DOHH2 (cell line): ENCODE data around the gene RIPK4.

Experiments
- EZH2phosphoT487 ChIP-seq: fragments of 200-600 bp; sonication (generic); IDR thresholded peaks from 2 replicates; pipeline ENCODE4 v1.6.1; 2017; ENCODE audit warnings: borderline replicate concordance, mild to moderate bottlenecking, antibody characterized with exemption, low read length, moderate library complexity, mixed read lengths
- TF ChIP-seq, protein P1 (sequence below): fragments of 200-600 bp; sonication (generic); IDR thresholded peaks from one replicate; pipeline ENCODE4 v1.5.1; 2014; ENCODE audit warnings: antibody characterized with exemption, mild to moderate bottlenecking, low read depth, low read length; ENCODE audit not compliant: poor library complexity, severe bottlenecking

DNA sequence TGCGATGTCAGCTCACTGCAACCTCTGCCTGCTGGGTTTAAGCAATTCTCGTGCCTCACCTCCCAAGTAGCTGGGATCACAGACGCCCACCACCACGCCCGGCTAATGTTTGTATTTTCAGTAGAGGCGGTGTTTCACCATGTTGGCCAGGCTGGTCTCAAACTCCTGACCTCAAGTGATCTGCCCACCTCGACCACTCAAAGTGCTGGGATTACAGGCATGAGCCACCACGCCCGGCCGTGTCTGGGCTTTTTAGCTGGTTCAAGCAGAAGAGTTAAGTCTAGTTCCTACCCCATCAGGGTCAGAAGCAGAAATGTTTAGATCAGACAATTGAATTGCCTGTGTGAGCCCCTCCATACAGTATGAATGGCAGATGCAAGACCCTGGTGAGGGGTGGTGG, 27.7 kb upstream of the RIPK4 start:
- TF ChIP-seq, protein P1, sequence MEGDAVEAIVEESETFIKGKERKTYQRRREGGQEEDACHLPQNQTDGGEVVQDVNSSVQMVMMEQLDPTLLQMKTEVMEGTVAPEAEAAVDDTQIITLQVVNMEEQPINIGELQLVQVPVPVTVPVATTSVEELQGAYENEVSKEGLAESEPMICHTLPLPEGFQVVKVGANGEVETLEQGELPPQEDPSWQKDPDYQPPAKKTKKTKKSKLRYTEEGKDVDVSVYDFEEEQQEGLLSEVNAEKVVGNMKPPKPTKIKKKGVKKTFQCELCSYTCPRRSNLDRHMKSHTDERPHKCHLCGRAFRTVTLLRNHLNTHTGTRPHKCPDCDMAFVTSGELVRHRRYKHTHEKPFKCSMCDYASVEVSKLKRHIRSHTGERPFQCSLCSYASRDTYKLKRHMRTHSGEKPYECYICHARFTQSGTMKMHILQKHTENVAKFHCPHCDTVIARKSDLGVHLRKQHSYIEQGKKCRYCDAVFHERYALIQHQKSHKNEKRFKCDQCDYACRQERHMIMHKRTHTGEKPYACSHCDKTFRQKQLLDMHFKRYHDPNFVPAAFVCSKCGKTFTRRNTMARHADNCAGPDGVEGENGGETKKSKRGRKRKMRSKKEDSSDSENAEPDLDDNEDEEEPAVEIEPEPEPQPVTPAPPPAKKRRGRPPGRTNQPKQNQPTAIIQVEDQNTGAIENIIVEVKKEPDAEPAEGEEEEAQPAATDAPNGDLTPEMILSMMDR: no peak
- TF ChIP-seq EZH2phosphoT487: no peak
